ENCODE data around the gene FBXL7.

Gene FBXL7

DNA sequence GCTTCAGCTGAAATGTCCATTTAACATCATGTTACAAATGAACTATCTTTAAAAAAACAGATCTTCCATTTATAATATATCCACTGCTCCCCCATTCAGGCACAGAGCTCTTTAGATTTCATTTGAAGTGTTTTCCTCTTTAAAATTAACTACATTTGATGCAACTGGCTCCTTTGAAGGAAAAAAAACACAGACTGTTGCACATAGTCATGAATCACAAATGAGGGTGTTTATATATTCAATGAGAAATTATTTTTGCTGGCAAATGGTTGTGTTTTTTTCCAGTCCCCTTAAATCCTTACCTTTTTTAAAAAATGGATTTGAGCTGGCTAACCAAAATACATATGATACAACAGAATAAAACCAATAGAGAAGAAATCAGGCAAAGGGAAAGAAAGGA lies 240.4 kb downstream of the FBXL7 start:
- TF ChIP-seq, protein P1, sequence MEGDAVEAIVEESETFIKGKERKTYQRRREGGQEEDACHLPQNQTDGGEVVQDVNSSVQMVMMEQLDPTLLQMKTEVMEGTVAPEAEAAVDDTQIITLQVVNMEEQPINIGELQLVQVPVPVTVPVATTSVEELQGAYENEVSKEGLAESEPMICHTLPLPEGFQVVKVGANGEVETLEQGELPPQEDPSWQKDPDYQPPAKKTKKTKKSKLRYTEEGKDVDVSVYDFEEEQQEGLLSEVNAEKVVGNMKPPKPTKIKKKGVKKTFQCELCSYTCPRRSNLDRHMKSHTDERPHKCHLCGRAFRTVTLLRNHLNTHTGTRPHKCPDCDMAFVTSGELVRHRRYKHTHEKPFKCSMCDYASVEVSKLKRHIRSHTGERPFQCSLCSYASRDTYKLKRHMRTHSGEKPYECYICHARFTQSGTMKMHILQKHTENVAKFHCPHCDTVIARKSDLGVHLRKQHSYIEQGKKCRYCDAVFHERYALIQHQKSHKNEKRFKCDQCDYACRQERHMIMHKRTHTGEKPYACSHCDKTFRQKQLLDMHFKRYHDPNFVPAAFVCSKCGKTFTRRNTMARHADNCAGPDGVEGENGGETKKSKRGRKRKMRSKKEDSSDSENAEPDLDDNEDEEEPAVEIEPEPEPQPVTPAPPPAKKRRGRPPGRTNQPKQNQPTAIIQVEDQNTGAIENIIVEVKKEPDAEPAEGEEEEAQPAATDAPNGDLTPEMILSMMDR (IDR thresholded peaks at IDR 0.05; ENCODE audit: borderline replicate concordance, control extremely low read depth, extremely low read depth, insufficient read depth, missing control alignments): no peak
- in situ Hi-C loops (cut with MboI; ENCODE audit: low sequenced_read_pairs, unreplicated experiment): no loop called here
- DNase-seq (ENCODE audit: low spot score): no peak

DNA sequence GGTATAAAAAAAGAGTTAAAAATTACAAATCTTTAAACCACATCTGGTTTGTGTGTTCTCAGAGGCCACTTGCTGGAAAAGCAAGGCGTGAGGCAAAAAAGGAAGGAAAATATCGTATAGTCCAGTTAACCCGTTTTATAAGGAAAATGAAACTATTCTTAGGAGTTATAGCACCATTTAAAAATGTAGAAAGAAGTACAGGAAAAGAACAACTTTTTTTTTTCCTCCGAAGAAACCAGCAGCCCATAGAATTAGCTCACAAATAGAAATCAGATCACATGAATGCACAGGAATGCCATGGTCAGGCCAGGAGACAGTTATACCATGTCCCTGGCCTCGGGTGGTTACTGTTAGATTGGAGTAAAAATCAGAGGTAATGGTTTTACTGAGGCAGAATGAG lies 241.6 kb downstream of the FBXL7 start:
- in situ Hi-C loops (cut with MboI; ENCODE audit: low sequenced_read_pairs, unreplicated experiment): no loop called here
- TF ChIP-seq, protein P1 (IDR thresholded peaks at IDR 0.05; ENCODE audit: borderline replicate concordance, control extremely low read depth, extremely low read depth, insufficient read depth, missing control alignments): no peak
- no peak for DNase-seq (ENCODE audit: low spot score)

DNA sequence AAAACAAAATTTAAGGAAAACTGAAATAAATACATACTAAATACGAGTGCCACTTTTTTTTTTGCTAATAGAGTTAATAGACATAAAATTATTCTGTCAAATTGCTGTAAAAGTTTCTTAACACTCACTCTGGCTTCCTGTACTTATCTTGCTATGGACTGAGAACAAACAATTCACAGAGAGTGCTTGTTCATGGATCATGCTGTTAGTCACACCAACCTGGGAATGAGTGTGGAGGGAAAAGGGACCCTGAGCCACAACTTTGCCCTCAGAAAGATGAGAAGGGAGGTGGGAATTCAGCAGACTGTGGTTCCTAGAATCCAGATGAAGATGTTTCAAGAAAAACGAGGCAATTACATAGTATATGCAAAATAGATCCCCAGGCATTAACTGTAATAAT lies 246.9 kb downstream of the FBXL7 start:
- in situ Hi-C loops (cut with MboI; ENCODE audit: low sequenced_read_pairs, unreplicated experiment): no loop called here
- no peak for DNase-seq (ENCODE audit: low spot score)
- TF ChIP-seq, protein P1 (IDR thresholded peaks at IDR 0.05; ENCODE audit: borderline replicate concordance, control extremely low read depth, extremely low read depth, insufficient read depth, missing control alignments): no peak

DNA sequence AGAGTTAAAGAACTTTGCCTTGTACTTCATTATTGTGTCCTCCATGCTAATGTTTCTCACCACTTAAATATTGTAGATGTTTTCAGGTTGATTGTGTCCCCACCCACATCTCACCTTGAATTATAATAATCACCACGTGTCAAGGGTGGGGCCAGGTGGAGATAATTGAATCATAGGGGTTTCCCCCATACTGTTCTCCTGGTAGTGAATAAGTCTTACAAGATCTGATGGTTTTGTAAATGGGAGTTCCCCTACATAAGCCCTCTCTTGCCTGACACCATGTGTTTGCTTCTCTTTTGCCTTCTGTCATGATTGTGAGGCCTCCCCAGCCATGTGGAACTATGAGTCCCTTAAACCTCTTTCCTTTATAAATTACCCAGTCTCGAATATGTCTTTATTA lies 248.3 kb downstream of the FBXL7 start:
- TF ChIP-seq, protein P1 (IDR thresholded peaks at IDR 0.05; ENCODE audit: borderline replicate concordance, control extremely low read depth, extremely low read depth, insufficient read depth, missing control alignments): no peak
- no peak for DNase-seq (ENCODE audit: low spot score)
- in situ Hi-C loops (cut with MboI; ENCODE audit: low sequenced_read_pairs, unreplicated experiment): no loop called here

DNA sequence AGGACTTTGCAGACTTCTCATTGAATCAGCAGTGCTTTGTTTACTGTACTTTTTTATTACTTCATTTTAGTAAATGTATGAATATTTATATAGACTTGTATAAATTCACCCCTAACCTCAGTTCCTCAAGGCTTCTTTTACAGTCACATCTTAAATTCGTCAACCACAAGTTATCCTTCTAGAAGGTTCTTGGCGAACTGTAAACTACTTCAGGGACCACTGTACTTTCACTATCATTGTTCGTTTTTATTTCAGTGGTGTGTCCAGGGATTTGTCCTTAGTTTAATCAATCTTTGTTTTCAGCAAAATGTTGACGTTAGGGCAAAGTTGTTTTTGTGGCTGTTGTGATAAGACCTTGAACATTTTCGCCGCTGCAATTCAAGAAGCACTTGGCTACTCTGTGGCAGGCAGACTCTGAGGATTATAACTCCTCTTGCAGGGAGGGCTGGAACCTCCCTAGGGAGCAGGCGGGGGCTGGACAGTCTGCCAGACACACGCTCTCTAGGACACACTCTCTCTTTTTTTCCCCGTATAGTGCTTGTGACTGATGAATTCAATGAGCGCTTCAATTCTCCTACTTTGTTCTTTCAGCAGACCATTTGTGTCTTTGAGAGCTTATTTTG lies 252.8 kb downstream of the FBXL7 start:
- in situ Hi-C loops (cut with MboI; ENCODE audit: low sequenced_read_pairs, unreplicated experiment): no loop called here
- TF ChIP-seq, protein P1 (IDR thresholded peaks at IDR 0.05; ENCODE audit: borderline replicate concordance, control extremely low read depth, extremely low read depth, insufficient read depth, missing control alignments): no peak
- no peak for DNase-seq (ENCODE audit: low spot score)

DNA sequence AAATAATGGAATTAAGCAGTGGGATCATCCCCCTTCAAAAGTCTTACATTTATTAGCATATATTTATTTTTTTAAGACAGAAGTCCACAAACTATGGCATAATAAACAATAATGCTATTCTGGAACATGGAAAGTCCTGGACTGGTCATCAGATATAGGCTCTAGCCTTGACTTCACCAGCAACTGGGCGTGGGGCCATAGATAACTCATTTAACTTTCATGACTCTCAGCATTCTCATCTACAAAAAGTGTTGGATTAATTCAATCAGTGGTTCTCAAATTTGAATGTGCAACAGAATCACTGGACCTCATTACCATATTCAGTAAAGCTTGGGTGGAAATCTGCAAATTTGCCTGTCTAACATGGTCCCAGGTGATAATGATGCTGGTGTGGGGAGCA lies 253.8 kb downstream of the FBXL7 start:
- DNase-seq (ENCODE audit: low spot score): no peak
- TF ChIP-seq, protein P1 (IDR thresholded peaks at IDR 0.05; ENCODE audit: borderline replicate concordance, control extremely low read depth, extremely low read depth, insufficient read depth, missing control alignments): no peak
- in situ Hi-C loops (cut with MboI; ENCODE audit: low sequenced_read_pairs, unreplicated experiment): no loop called here
